Mononuclear cell (primary cell): ENCODE data around the gene SLC9A4. TPM values are rescaled to one million over a fixed set of nuclear protein-coding genes. Genes with fewer than 3 reads are reported as not detected.

ENCODE experiments used
- H3K27me3 ChIP-seq: 2 replicates; pipeline ENCODE4 v1.6.0; 2011; ENCODE audit warnings: low read length, control low read depth; ENCODE audit not compliant: insufficient read depth
- H3K4me1 ChIP-seq: 2 replicates; pipeline ENCODE4 v1.5.1; 2011; ENCODE audit warnings: mild to moderate bottlenecking, low read length, control low read depth; ENCODE audit not compliant: insufficient read depth
- H3K4me3 ChIP-seq: 2 replicates; pipeline ENCODE4 v1.5.1; 2011; ENCODE audit warnings: mild to moderate bottlenecking, low read length, moderate library complexity
- H3K9me3 ChIP-seq: 2 replicates; pipeline ENCODE4 v1.5.1; 2011; ENCODE audit warnings: low read depth, mild to moderate bottlenecking, control low read depth, low read length
- total RNA-seq: library from RNA; depleted of rRNA; stranded (reverse); fragments of >200 nt; gene quantifications from one replicate; pipeline ENCODE4 v1.2.3, GENCODE V29; 2012

The SLC9A4 gene
- total RNA-seq, 1 donor = under 0.01 TPM

- H3K4me1 ChIP-seq = peaks cover 9% of the 10 kb centered on the region
- H3K27me3 ChIP-seq = peaks cover 7% of the 10 kb centered on the region
- H3K4me3 ChIP-seq = no peak overlapping the region
- H3K9me3 ChIP-seq = no peaks in the 10 kb centered on the region
These were observed 32.3 kb downstream of the SLC9A4 start for GRCh38 chr2:102505290-102505689.

- Histone ChIP-seq H3K4me3 (no peak overlapping the region), H3K9me3 (no peaks in the 10 kb centered on the region), H3K27me3 (peaks cover 7% of the 10 kb centered on the region), H3K4me1 (peaks cover 9% of the 10 kb centered on the region)
These were observed 33.7 kb downstream of the SLC9A4 start for GRCh38 chr2:102506743-102507142.

DNA sequence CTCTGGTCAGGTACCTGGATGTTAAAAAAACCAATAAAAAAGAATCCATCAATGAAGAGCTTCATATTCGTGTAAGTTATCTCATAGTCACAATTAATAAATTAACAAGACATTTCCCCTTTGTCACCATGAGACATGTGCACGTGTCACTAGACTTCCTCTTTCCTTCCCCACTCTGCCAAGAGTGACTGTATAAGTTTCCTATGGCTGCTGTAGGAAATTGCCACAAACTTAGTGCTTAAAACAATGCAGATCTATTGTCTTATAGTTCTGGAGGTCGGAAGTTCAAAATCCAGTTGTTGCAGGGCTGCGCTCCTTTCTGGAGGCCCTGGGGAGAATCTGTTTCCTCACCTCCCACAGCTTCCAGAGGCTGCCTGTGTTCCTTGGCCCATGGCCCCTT lies 35.8 kb downstream of the SLC9A4 start:
- peaks cover 7% of the 10 kb centered on the region for H3K27me3 ChIP-seq
- peaks cover 9% of the 10 kb centered on the region for H3K4me1 ChIP-seq
- H3K9me3 ChIP-seq = no peaks in the 10 kb centered on the region
- H3K4me3 ChIP-seq = no peak overlapping the region

DNA sequence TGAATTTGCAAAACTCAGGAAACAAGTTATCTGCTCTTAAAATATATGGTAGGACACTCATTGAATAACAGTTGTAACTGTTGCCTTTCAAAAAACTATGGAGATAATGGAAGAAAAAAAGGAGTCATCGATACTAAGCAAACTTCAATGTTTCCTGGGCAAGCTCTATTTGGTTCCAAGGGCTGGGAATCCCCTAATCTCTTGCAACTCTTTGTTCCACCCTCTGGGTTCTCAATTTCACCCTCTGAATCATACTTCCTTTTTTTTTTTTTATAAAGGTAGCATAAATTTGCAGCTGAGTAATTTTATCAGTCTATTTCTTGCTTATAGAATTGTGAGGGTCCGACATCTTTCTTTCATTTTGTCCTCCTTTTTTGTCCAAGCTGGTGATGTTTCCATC lies 36.7 kb downstream of the SLC9A4 start:
- Histone ChIP-seq H3K27me3 (peaks cover 7% of the 10 kb centered on the region), H3K9me3 (no peaks in the 10 kb centered on the region), H3K4me3 (no peak overlapping the region), H3K4me1 (peaks cover 9% of the 10 kb centered on the region)

DNA sequence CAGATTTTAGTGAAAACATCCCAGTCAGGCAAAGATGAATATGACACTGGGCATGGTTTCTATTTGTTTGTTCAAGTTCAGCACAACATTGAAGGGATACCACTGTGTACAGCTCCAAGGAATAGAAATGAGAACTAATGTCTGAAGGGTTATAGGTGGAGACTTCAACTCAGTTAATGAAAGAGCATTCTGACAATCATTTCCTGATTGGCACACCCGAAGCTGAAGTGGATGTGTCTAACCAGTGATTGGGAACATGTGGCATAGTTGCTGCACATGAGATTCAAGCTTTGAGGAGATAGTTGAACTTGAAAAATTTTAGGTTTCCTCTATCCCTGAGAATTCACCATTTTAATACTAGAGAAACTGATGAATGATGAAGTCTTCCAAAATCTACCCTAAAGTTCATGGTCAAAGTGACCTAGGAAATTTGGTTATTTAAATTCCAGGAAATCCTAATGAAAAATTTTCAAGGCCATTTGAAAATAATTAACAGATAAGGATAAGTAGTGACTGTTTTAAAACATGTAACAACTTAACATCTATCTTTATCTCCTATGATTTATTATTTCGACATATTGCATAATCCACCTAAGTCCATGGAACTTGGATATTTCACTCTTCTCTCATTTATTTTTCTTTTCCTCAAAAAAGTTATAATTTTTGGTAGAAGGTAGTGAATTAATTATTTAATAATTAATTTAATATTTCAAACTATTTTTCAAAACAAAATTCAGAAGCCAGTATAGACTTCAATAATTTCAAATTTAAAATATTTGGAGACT lies 38.0 kb downstream of the SLC9A4 start:
- peaks cover 7% of the 10 kb centered on the region for H3K27me3 ChIP-seq
- no peak overlapping the region for H3K4me3 ChIP-seq
- H3K4me1 ChIP-seq = peaks cover 9% of the 10 kb centered on the region
- H3K9me3 ChIP-seq = no peaks in the 10 kb centered on the region

DNA sequence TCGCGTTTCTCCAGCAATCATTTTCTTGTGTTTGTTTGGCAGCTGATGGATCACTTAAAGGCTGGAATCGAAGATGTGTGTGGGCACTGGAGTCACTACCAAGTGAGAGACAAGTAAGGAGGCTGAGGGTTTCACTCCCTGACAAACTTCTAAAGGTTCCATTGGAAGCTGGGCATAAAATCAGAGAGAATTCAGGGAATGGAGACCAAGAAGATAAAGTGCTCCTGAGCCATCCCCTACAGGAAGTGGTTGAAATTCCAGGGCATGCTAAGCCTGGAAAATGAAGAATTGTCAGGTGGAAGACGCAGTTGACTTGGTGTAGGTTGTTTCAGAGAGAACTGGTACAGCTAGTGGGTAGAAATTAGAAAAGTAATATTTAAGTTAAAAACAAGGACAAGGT lies 39.1 kb downstream of the SLC9A4 start:
- Histone ChIP-seq H3K4me1 (peaks cover 9% of the 10 kb centered on the region), H3K4me3 (no peak overlapping the region), H3K9me3 (no peaks in the 10 kb centered on the region), H3K27me3 (peaks cover 5% of the 10 kb centered on the region)

GRCh38 chr2:102513355-102513939 lies 40.4 kb downstream of the SLC9A4 start:
- no peak overlapping the region for H3K4me3 ChIP-seq
- no peaks in the 10 kb centered on the region for H3K9me3 ChIP-seq
- peaks cover 9% of the 10 kb centered on the region for H3K4me1 ChIP-seq
- no peaks in the 10 kb centered on the region for H3K27me3 ChIP-seq

DNA sequence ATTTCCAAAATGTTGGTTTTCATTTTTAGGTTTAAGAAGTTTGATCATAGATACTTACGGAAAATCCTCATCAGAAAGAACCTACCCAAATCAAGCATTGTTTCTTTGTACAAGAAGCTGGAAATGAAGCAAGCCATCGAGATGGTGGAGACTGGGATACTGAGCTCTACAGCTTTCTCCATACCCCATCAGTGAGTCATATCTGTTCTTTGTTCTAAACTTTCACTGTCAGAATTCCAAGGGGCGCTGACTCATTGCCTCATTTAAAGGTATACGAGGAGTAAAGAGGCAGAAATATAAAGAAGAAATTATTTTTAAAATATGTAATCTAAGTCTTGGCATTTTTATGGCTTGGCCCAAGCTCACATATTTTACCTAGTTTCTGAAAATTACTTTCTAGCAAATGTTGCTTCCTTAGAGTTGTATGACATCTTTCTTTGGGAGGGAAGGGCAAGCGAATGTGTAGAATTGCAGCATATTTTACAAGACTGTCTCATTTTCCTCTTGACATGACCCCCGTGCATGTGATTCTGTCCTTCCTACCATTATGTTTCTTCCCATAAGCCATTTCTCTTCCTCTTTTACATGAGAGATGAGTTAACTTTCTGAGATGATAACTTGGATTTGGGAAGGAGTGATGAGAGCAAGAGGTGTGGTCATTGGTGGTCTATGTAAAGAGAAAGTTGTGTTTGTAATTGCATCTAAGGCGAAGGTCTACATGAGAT lies 41.2 kb downstream of the SLC9A4 start:
- H3K4me1 ChIP-seq = peaks cover 5% of the 10 kb centered on the region
- H3K4me3 ChIP-seq = no peak overlapping the region
- H3K27me3 ChIP-seq = no peaks in the 10 kb centered on the region
- H3K9me3 ChIP-seq = no peaks in the 10 kb centered on the region

DNA sequence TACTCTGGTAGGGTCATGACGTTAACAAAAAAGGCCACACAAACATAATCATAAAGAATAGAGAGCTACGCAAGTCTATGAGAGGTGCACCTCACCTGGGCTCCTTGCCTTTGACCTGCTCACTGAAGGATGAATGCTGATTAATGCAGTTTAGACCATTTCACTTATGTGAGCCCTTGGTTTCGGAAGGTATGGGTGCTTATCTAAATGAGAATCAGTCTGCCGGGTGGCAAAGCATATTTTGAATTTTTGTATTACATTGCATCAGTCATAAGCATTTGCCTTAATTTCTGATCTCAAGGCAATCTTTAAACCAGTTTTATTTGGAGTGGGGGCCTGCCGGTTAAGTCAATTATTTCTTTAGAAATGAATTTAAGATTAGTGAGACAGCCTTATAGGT lies 42.8 kb downstream of the SLC9A4 start:
- H3K4me1 ChIP-seq = no peaks in the 10 kb centered on the region
- H3K4me3 ChIP-seq = no peak overlapping the region
- no peaks in the 10 kb centered on the region for H3K27me3 ChIP-seq
- H3K9me3 ChIP-seq = no peaks in the 10 kb centered on the region

- H3K27me3 ChIP-seq = no peaks in the 10 kb centered on the region
- no peak overlapping the region for H3K4me3 ChIP-seq
- no peaks in the 10 kb centered on the region for H3K9me3 ChIP-seq
- H3K4me1 ChIP-seq = no peaks in the 10 kb centered on the region
These were observed 45.1 kb downstream of the SLC9A4 start for GRCh38 chr2:102518170-102518569.

GRCh38 chr2:102520009-102520408 lies 47.0 kb downstream of the SLC9A4 start:
- H3K4me1 ChIP-seq = no peaks in the 10 kb centered on the region
- no peaks in the 10 kb centered on the region for H3K27me3 ChIP-seq
- no peaks in the 10 kb centered on the region for H3K9me3 ChIP-seq
- no peak overlapping the region for H3K4me3 ChIP-seq

DNA sequence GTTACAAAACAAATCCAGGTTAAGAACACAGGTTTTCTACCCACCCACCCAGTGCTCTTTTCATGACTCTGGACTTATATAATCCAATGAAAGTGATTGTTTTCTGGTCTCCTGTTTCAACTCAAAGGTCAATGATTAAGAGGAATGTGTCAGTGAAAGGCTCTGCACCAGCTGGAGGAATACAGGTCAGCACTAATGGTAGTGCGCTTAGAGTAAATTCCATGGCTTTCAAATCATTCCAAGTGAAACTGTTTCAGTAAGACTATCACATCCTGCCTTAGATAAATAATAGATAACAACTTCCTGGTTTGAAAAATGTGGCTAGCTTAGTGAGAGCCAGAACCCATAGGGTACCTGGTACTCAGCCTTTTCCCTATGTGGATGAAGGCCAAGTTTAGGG lies 47.8 kb downstream of the SLC9A4 start:
- H3K4me1 ChIP-seq = no peaks in the 10 kb centered on the region
- H3K27me3 ChIP-seq = no peaks in the 10 kb centered on the region
- H3K4me3 ChIP-seq = no peak overlapping the region
- H3K9me3 ChIP-seq = no peaks in the 10 kb centered on the region

GRCh38 chr2:102522162-102522561 lies 49.1 kb downstream of the SLC9A4 start:
- Histone ChIP-seq H3K4me3 (no peak overlapping the region), H3K27me3 (no peaks in the 10 kb centered on the region)

GRCh38 chr2:102522890-102523289 lies 49.9 kb downstream of the SLC9A4 start:
- no peaks in the 10 kb centered on the region for H3K9me3 ChIP-seq
- no peak overlapping the region for H3K4me3 ChIP-seq

More at GRCh38 chr2:102522162-102522561, 49.1 kb downstream of the SLC9A4 start:
- Histone ChIP-seq H3K4me1 (no peaks in the 10 kb centered on the region), H3K9me3 (no peaks in the 10 kb centered on the region)

GRCh38 chr2:102523651-102524050 lies 50.6 kb downstream of the SLC9A4 start:
- Histone ChIP-seq H3K9me3 (no peaks in the 10 kb centered on the region), H3K27me3 (no peaks in the 10 kb centered on the region), H3K4me3 (no peak overlapping the region), H3K4me1 (no peaks in the 10 kb centered on the region)

More at GRCh38 chr2:102522890-102523289, 49.9 kb downstream of the SLC9A4 start:
- Histone ChIP-seq H3K27me3 (no peaks in the 10 kb centered on the region), H3K4me1 (no peaks in the 10 kb centered on the region)
